ENCODE results near the gene TVP23C.

DNA sequence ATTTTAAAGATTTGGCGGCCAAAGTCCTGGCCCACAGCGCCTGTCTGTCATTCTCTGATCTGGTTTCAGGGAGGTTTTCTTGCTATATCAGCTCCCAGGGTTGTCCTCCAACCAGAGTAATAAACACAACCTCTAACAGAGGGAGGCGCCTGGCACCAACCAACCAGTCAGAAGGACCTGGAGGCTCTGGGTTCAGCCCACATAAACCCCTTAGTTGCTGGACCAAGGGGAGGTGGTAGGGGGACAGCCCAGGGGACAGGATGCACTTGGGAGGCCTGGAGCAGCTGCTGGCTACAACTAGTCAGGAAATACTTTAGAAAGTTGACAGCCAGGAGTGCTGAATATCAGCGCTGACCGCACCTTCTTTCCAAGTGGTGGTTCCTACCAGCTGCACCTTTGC is 54.2 kb downstream of the TVP23C start:
- TF ChIP-seq CTCF (conservative IDR thresholded peaks at IDR 0.05; ENCODE audit: low read depth, low read length): no peak
- no peak for TF ChIP-seq EZH2 (IDR thresholded peaks at IDR 0.05; ENCODE audit: borderline replicate concordance, low read depth, low read length, poor library complexity, severe bottlenecking)
